IPS-15b (cell line): ENCODE measurements around the gene ZC3H13.

ENCODE experiments used
- H3K27me3 ChIP-seq: one replicate; pipeline ENCODE4 v1.6.1; 2013; ENCODE audit warnings: low read length; ENCODE audit not compliant: control insufficient read depth, insufficient read depth
- H3K36me3 ChIP-seq: one replicate; pipeline ENCODE4 v1.6.1; 2013; ENCODE audit warnings: low read length; ENCODE audit not compliant: control insufficient read depth, insufficient read depth
- H3K4me1 ChIP-seq: one replicate; pipeline ENCODE4 v1.6.1; 2013; ENCODE audit warnings: mild to moderate bottlenecking, low read length; ENCODE audit not compliant: control insufficient read depth, insufficient read depth
- H3K4me3 ChIP-seq: one replicate; pipeline ENCODE4 v1.5.1; 2013; ENCODE audit warnings: low read depth, low read length
- H3K9ac ChIP-seq: one replicate; pipeline ENCODE4 v1.6.1; 2013; ENCODE audit warnings: low read depth, mild to moderate bottlenecking, low read length
- H3K9me3 ChIP-seq: one replicate; pipeline ENCODE4 v1.6.1; 2013; ENCODE audit warnings: mild to moderate bottlenecking, low read length; ENCODE audit not compliant: control insufficient read depth, insufficient read depth

ZC3H13 gene

DNA sequence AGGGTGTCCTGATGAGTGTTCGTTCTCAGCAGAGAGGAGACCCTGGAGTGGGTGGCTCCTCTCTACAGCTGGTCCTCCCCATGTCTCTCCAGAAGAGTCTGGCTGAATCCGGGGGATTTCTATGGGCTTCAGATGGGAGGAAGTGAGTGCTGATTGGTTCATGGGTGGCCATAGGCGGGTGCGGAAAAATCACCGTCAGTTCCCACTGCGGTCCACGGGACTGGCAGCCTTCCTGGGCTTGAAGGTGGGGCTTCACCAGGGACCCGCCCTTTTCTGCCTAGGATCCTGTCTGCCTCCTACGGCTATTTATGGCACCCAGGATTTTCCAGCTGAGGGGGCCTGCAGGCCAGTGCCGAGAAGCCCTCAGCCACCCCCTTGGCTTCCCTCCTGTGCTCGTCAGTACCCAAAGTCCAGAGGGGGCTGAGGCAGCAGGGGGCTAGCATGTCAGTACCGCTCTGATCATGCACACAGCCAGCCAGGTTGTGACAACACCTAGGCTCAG lies 33.9 kb upstream of the ZC3H13 start:
- Histone ChIP-seq H3K9me3 (no peaks in the 10 kb centered on the region), H3K36me3 (no peaks in the 10 kb centered on the region), H3K4me1 (no peaks in the 10 kb centered on the region), H3K4me3 (no peak overlapping the region), H3K27me3 (no peaks in the 10 kb centered on the region), H3K9ac (no peak overlapping the region)

DNA sequence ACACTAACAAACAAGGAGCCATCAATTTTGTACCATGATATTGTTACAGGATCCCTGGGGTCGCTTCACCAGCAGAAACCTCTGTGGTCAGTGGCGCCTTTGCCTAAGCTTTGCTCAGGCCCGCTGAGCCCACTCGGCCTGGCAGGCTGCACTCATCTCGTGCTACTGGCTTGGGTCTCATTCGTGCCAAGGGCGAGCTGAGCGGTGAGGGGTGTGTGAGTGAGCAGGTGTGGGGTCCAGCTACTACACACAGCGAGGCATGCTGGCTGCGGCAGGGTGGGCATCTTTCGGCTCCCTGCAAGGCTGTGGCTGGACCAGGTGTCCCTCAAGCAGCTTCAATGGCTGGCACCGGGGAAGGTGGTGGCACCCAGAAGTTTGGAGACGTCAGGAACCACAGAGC lies 33.2 kb upstream of the ZC3H13 start:
- no peaks in the 10 kb centered on the region for H3K27me3 ChIP-seq
- H3K4me3 ChIP-seq: no peak overlapping the region
- no peak overlapping the region for H3K9ac ChIP-seq
- no peaks in the 10 kb centered on the region for H3K9me3 ChIP-seq
- no peaks in the 10 kb centered on the region for H3K4me1 ChIP-seq
- no peaks in the 10 kb centered on the region for H3K36me3 ChIP-seq

- Histone ChIP-seq H3K36me3 (no peaks in the 10 kb centered on the region), H3K4me1 (no peaks in the 10 kb centered on the region), H3K9me3 (no peaks in the 10 kb centered on the region)
Measured at GRCh38 chr13:46082324-46082723, 29.8 kb upstream of the ZC3H13 start.

GRCh38 chr13:46079770-46080169 lies 27.2 kb upstream of the ZC3H13 start:
- Histone ChIP-seq H3K4me3 (no peak overlapping the region), H3K36me3 (no peaks in the 10 kb centered on the region), H3K9ac (no peak overlapping the region)

More at GRCh38 chr13:46082324-46082723, 29.8 kb upstream of the ZC3H13 start:
- Histone ChIP-seq H3K4me3 (no peak overlapping the region), H3K27me3 (no peaks in the 10 kb centered on the region), H3K9ac (no peak overlapping the region)

DNA sequence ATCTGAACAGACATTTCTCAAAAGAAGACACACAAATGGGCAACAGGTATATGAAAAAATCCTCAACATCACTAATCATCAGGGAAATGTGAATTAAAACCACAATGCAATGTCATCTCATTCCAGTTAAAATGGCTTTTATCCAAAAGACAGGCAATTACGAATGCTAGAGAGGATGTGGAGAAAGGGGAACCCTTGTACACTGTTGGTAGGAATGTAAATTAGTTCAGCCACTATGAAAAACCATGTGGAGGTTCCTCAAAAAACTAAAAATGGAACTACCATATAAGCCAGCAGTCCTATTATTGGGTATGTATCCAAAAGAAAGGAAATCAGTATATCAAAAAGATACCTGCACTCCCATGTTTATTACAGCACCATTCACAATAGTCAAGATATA lies 24.7 kb upstream of the ZC3H13 start:
- Histone ChIP-seq H3K9me3 (no peaks in the 10 kb centered on the region), H3K27me3 (no peaks in the 10 kb centered on the region), H3K4me1 (no peaks in the 10 kb centered on the region), H3K36me3 (no peaks in the 10 kb centered on the region), H3K4me3 (no peak overlapping the region), H3K9ac (no peak overlapping the region)

More at GRCh38 chr13:46079770-46080169, 27.2 kb upstream of the ZC3H13 start:
- no peaks in the 10 kb centered on the region for H3K27me3 ChIP-seq
- no peaks in the 10 kb centered on the region for H3K9me3 ChIP-seq
- no peaks in the 10 kb centered on the region for H3K4me1 ChIP-seq

- H3K36me3 ChIP-seq: no peaks in the 10 kb centered on the region
- no peaks in the 10 kb centered on the region for H3K27me3 ChIP-seq
- H3K9me3 ChIP-seq: no peaks in the 10 kb centered on the region
- H3K4me3 ChIP-seq: no peak overlapping the region
- no peaks in the 10 kb centered on the region for H3K4me1 ChIP-seq
- no peak overlapping the region for H3K9ac ChIP-seq
Measured at GRCh38 chr13:46076827-46077226, 24.3 kb upstream of the ZC3H13 start.

DNA sequence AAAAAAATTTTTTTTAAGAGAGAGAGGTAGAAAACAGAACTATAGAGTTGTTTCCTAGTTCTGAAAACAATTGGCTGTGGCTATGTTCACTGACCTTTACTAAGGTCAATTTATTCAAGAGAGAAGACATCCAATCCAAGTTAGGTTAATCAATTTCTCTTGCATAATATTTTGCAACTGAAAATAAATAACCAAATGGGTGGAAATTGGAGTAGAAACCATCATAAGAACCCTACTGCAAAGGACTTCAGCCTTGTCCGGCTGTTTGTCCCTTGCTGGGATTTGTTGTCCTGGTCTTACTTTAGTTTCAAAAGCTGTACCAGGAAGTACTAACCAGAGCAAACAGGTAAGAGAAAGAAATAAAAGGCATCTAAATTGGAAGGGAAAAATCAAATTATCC lies 23.3 kb upstream of the ZC3H13 start:
- no peaks in the 10 kb centered on the region for H3K4me1 ChIP-seq
- H3K27me3 ChIP-seq: no peaks in the 10 kb centered on the region
- no peak overlapping the region for H3K9ac ChIP-seq
- H3K4me3 ChIP-seq: no peak overlapping the region
- H3K36me3 ChIP-seq: no peaks in the 10 kb centered on the region
- H3K9me3 ChIP-seq: no peaks in the 10 kb centered on the region

DNA sequence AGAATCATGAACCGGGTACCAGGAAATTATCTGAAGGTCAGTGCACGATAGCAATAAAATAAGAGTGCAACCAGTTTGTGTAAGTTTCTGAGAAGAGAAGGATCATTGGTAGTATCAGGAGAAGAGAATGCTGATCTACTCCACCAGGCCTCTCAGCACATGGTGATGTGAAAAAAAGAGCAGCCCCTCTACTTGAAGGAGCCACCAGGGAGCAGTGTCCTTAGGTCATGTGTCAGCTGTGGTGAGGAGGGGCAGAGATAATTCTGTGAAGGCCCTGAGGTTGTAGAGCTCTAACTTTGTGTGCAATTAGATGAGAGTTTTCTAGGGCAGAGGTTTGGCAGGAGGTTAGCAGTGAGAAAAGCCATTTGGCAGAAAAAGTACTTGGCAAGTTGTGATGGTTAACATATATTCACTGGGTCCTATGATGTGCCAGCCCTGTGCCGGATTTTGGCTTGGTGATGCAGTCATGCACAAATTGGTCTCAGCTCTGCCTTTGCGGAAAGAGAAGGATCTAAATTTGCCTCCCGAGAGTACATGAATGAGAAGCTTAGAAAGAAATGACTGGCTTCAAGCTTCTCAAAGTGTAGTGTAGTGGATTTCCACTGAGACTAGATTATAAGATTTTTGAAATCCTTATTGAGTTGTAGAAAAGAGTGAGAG lies 19.2 kb upstream of the ZC3H13 start:
- no peaks in the 10 kb centered on the region for H3K36me3 ChIP-seq
- H3K9ac ChIP-seq: no peak overlapping the region

GRCh38 chr13:46063292-46063691 lies 10.7 kb upstream of the ZC3H13 start:
- Histone ChIP-seq H3K9me3 (no peaks in the 10 kb centered on the region), H3K4me3 (no peak overlapping the region), H3K9ac (no peak overlapping the region), H3K36me3 (no peaks in the 10 kb centered on the region), H3K27me3 (no peaks in the 10 kb centered on the region), H3K4me1 (no peaks in the 10 kb centered on the region)

More for the DNA sequence above, 19.2 kb upstream of the ZC3H13 start:
- Histone ChIP-seq H3K27me3 (no peaks in the 10 kb centered on the region), H3K9me3 (no peaks in the 10 kb centered on the region), H3K4me3 (no peak overlapping the region), H3K4me1 (no peaks in the 10 kb centered on the region)

- no peaks in the 10 kb centered on the region for H3K4me1 ChIP-seq
- H3K27me3 ChIP-seq: no peaks in the 10 kb centered on the region
- H3K36me3 ChIP-seq: no peaks in the 10 kb centered on the region
- no peak overlapping the region for H3K4me3 ChIP-seq
- H3K9ac ChIP-seq: no peak overlapping the region
- no peaks in the 10 kb centered on the region for H3K9me3 ChIP-seq
Measured at GRCh38 chr13:46062185-46062584, 9.6 kb upstream of the ZC3H13 start.

GRCh38 chr13:46059405-46059804 lies 6.9 kb upstream of the ZC3H13 start:
- H3K9ac ChIP-seq: no peak overlapping the region
- no peak overlapping the region for H3K4me3 ChIP-seq
- no peaks in the 10 kb centered on the region for H3K9me3 ChIP-seq
- H3K36me3 ChIP-seq: no peaks in the 10 kb centered on the region
- no peaks in the 10 kb centered on the region for H3K4me1 ChIP-seq
- H3K27me3 ChIP-seq: no peaks in the 10 kb centered on the region

- Histone ChIP-seq H3K9ac (no peak overlapping the region), H3K9me3 (no peaks in the 10 kb centered on the region)
Measured at GRCh38 chr13:46058268-46058667, 5.7 kb upstream of the ZC3H13 start.

More at GRCh38 chr13:46058268-46058667, 5.7 kb upstream of the ZC3H13 start:
- no peaks in the 10 kb centered on the region for H3K27me3 ChIP-seq
- H3K4me1 ChIP-seq: no peaks in the 10 kb centered on the region
- no peaks in the 10 kb centered on the region for H3K36me3 ChIP-seq
- no peak overlapping the region for H3K4me3 ChIP-seq
